Gastrocnemius medialis (tissue), 4 donors: ENCODE data around the gene LRRC3C. TPM values are rescaled to one million over a fixed set of nuclear protein-coding genes. Genes with fewer than 3 reads are reported as not detected.

Experiments
- ATAC-seq, 2 donors: fragments of 150-250 bp; one replicate each; pipeline ENCODE4 v1.9.1; 2016
- DNase-seq, 2 donors: peaks; one replicate each; pipeline ENCODE4 v3.0.0-alpha.2; 2019
- H3K27ac ChIP-seq, 4 donors: fragments of 200-600 bp; sonication (generic); 1 replicate in 1 of 4; 2 replicates in 3 of 4; pipeline ENCODE4 v1.5.1; 2016 to 2018; ENCODE audit warnings: mild to moderate bottlenecking in 2 of 4, moderate library complexity in 1 of 4
- H3K27me3 ChIP-seq, 3 donors: fragments of 200-600 bp; sonication (generic) in 2 of 3; 1 replicate in 1 of 3; 2 replicates in 2 of 3; pipeline versions ENCODE4 v1.5.1 to v1.6.0; 2016 to 2019; ENCODE audit warnings: mild to moderate bottlenecking in 1 of 3, moderate library complexity in 1 of 3
- H3K36me3 ChIP-seq, 2 donors: fragments of 200-600 bp; sonication (generic) in 1 of 2; one replicate each; pipeline ENCODE4 v1.5.1; 2017 to 2018
- H3K4me1 ChIP-seq, 2 donors: fragments of 200-600 bp; sonication (generic) in 1 of 2; one replicate each; pipeline ENCODE4 v1.5.1; 2016 to 2017; ENCODE audit warnings: mild to moderate bottlenecking in 2 of 2
- H3K4me3 ChIP-seq, 4 donors: fragments of 200-600 bp; sonication (generic) in 3 of 4; 1 replicate in 1 of 4; 2 replicates in 3 of 4; pipeline ENCODE4 v1.5.1; 2016 to 2019; ENCODE audit warnings: mild to moderate bottlenecking in 2 of 4
- H3K9me3 ChIP-seq, 3 donors: fragments of 200-600 bp; sonication (generic) in 2 of 3; 1 replicate in 1 of 3; 2 replicates in 2 of 3; pipeline ENCODE4 v1.5.1; 2016 to 2019
- POLR2A ChIP-seq, 2 donors: fragments of 450-650 bp; IDR thresholded peaks; one replicate each; pipeline ENCODE4 v1.6.1; 2017; ENCODE audit warnings: antibody characterized with exemption in 2 of 2, mild to moderate bottlenecking in 2 of 2, moderate library complexity in 2 of 2
- in situ Hi-C, 4 donors: fragments of 200-750 bp; cut with MboI; loops; one replicate each; pipeline versions ENCODE4 v1.15.0 to v1.8.0; 2017; ENCODE audit warnings: low sequenced_read_pairs in 4 of 4
- intact Hi-C: fragments of 100-400 bp; cut with DNase I; formaldehyde crosslinking; loops from one replicate; pipeline ENCODE4 v1.15.1; 2023; ENCODE audit warnings: low total_unique reads
- total RNA-seq, 4 donors: library from RNA; depleted of rRNA; stranded (reverse); fragments of >200 nt; gene quantifications; one replicate each; pipeline versions ENCODE4 v1.1.0 to v1.2.3, GENCODE V29; 2016
- TF ChIP-seq, protein P1 (sequence below), 5 experiments: fragments of 450-650 bp in 3 of 5; fragments of 200-600 bp in 2 of 5; sonication (generic) in 2 of 5; IDR thresholded peaks in 4 of 5; conservative IDR thresholded peaks in 1 of 5; 1 replicate in 4 of 5; 2 replicates in 1 of 5; pipeline ENCODE4 v1.5.1; 2016 to 2019; ENCODE audit warnings: antibody characterized with exemption in 5 of 5, mild to moderate bottlenecking in 3 of 5, moderate library complexity in 3 of 5

Gene LRRC3C
- total RNA-seq, 4 donors from 2014 or later = not detected

DNA sequence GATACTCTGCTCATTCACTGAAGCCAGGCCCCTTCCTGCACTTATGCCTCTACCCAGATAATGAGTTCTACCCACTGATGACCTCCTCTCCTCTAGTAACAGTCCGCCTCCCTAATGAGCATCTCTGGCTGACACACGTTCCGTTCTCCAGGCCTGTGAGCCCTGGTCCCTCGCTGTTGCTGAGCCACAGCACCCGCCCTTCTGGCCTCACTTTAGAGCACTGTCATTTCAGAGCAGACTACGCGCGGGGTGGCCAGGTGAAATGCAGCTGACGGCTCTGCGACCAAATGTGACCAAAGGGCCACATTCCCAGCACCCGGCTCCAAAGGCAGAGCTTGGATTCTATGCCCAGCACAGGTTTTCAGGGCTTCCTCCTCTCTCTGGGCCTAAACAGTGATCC lies 66.9 kb downstream of the LRRC3C start:
- in situ Hi-C loops = no loop called here
- ATAC-seq (no peak), DNase-seq (no peak)
- intact Hi-C loops = no loop called here
- Histone ChIP-seq H3K9me3 (no peaks in the 10 kb centered on the region), H3K27ac (no peak overlapping the region), H3K4me3 (no peak overlapping the region), H3K36me3 (peaks cover 0 to 86% of the 10 kb centered on the region in 2 donors), H3K4me1 (no peaks in the 10 kb centered on the region), H3K27me3 (no peaks in the 10 kb centered on the region)
- TF ChIP-seq POLR2A (IDR thresholded peaks at IDR 0.05) = no peak
- TF ChIP-seq, protein P1, sequence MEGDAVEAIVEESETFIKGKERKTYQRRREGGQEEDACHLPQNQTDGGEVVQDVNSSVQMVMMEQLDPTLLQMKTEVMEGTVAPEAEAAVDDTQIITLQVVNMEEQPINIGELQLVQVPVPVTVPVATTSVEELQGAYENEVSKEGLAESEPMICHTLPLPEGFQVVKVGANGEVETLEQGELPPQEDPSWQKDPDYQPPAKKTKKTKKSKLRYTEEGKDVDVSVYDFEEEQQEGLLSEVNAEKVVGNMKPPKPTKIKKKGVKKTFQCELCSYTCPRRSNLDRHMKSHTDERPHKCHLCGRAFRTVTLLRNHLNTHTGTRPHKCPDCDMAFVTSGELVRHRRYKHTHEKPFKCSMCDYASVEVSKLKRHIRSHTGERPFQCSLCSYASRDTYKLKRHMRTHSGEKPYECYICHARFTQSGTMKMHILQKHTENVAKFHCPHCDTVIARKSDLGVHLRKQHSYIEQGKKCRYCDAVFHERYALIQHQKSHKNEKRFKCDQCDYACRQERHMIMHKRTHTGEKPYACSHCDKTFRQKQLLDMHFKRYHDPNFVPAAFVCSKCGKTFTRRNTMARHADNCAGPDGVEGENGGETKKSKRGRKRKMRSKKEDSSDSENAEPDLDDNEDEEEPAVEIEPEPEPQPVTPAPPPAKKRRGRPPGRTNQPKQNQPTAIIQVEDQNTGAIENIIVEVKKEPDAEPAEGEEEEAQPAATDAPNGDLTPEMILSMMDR (IDR thresholded peaks at IDR 0.05 in 4 of 5, conservative IDR thresholded peaks at IDR 0.05 in 1 of 5) = no peak

Other genes with a start within 250 kb of the LRRC3C start
- gene PGAP3, start 239.7 kb upstream of the LRRC3C start, total RNA-seq = 1 to 10 TPM; 4.3 to 9.5 (median 6.1) TPM
- gene ERBB2, start 227.7 kb upstream of the LRRC3C start, total RNA-seq = 10 to 100 TPM in 3 of 4 donors, 1 to 10 TPM in 1; 6.0 to 26.4 (median 15.3) TPM
- gene MIEN1, start 197.2 kb upstream of the LRRC3C start, total RNA-seq = 10 to 100 TPM; 42.8 to 81.9 (median 67.7) TPM
- gene GRB7, start 189.8 kb upstream of the LRRC3C start, total RNA-seq = under 1 TPM in 2 of 4 donors, not detected in 2; 0.41 to 0.70 TPM
- under 1 TPM; 0.07 to 0.88 (median 0.34) TPM for gene IKZF3, start 63.4 kb upstream of the LRRC3C start, total RNA-seq
- not detected for gene ZPBP2, start 59.5 kb upstream of the LRRC3C start, total RNA-seq
- 1 to 10 TPM in 2 of 4 donors, under 1 TPM in 2; 0.07 to 1.1 (median 0.92) TPM for gene GSDMB, start 9.1 kb upstream of the LRRC3C start, total RNA-seq
- gene ORMDL3, start 131 bp upstream of the LRRC3C start, total RNA-seq = 10 to 100 TPM; 17.3 to 36.2 (median 29.6) TPM
- gene GSDMA, start 35.3 kb downstream of the LRRC3C start, total RNA-seq = under 1 TPM in 2 of 4 donors, not detected in 2; 0.16 to 0.26 TPM
- gene PSMD3, start 53.1 kb downstream of the LRRC3C start, total RNA-seq = 100 to 1,000 TPM; 211 to 364 (median 329) TPM
- 10 to 100 TPM; 11.4 to 20.6 (median 16.3) TPM for gene CSF3, start 87.7 kb downstream of the LRRC3C start, total RNA-seq
- 100 to 1,000 TPM in 2 of 4 donors, 10 to 100 TPM in 2; 54.2 to 124 (median 93.9) TPM for gene MED24, start 126.7 kb downstream of the LRRC3C start, total RNA-seq
- 10 to 100 TPM; 42.2 to 71.6 (median 48.2) TPM for gene THRA, start 135.2 kb downstream of the LRRC3C start, total RNA-seq
- 10 to 100 TPM; 16.0 to 34.2 (median 18.3) TPM for gene NR1D1, start 172.9 kb downstream of the LRRC3C start, total RNA-seq
- 10 to 100 TPM; 75.7 to 96.3 (median 85.9) TPM for gene MSL1, start 194.2 kb downstream of the LRRC3C start, total RNA-seq
- 10 to 100 TPM; 35.8 to 41.3 (median 39.8) TPM for gene CASC3, start 212.8 kb downstream of the LRRC3C start, total RNA-seq
- gene RAPGEFL1, start 249.7 kb downstream of the LRRC3C start, total RNA-seq = 1 to 10 TPM; 1.8 to 5.8 (median 5.2) TPM